GM12891 (cell line): Measurements from ENCODE around the gene CDK17.

ENCODE experiments used
- POLR2A ChIP-seq: IDR thresholded peaks from 2 replicates; pipeline ENCODE4 v1.6.1; 2011; ENCODE audit warnings: low read depth, low read length, control low read depth
- POLR2AphosphoS5 ChIP-seq: IDR thresholded peaks from 2 replicates; pipeline ENCODE4 v1.6.1; 2011; ENCODE audit warnings: low read depth, low read length, control low read depth
- TAF1 ChIP-seq: IDR thresholded peaks from 2 replicates; pipeline ENCODE4 v1.6.1; 2011; ENCODE audit warnings: low read depth, low read length, control low read depth

DNA sequence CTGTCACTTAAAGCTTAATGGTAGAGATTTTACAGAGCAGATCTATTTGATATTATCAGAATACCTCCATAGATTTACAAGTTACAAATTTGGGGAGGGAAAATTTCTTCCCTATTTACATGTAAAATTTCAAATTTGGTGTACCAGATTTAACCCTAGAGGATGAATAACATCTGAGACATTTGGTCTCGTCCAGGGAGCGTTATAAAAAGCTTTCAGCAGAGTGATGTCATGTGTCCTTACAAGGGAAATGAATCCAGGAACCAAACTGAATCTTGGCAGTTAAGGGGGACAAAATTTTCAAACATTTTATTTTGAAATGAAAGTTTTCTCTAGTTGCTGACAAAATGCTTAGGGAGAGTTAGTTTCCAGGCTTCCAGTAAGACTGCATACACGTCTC lies 4.5 kb upstream of the CDK17 start:
- no peak for TF ChIP-seq POLR2A
- no peak for TF ChIP-seq TAF1
- TF ChIP-seq POLR2AphosphoS5, result no peak
